AG10803 (cell line): ENCODE data around the gene TNP1.

Experiments used
- DNase-seq: peaks from one replicate; pipeline ENCODE4 v3.0.0; 2010; ENCODE audit warnings: low read depth
- H3K4me3 ChIP-seq: 2 replicates; pipeline ENCODE4 v1.5.1; 2011; ENCODE audit warnings: mild to moderate bottlenecking, low read length, control low read depth
- TF ChIP-seq, protein P1 (sequence below): conservative IDR thresholded peaks from 2 replicates; pipeline ENCODE4 v1.5.1; 2011; ENCODE audit warnings: mild to moderate bottlenecking, low read length, control low read depth, inconsistent platforms

Gene TNP1

DNA sequence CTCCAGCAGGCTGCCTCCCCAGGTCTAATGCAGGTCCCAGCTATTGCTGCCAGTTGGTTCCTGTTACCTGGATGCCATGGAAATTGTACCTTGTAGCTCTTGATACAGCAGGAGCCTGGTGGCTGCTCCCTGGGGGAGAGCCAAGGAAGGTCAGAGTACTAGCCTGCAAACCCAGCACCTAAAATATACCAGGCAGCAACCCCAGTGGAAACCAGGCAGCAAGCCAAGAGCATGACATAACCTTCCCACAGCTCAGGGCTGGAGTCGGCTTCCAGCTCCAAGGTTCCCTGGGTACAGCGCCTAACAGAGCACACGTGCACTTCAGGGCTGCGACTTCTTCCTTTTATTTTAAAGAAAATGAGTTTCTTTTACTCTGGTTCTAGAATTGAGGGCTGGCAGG is 30.3 kb downstream of the TNP1 start:
- TF ChIP-seq, protein P1, sequence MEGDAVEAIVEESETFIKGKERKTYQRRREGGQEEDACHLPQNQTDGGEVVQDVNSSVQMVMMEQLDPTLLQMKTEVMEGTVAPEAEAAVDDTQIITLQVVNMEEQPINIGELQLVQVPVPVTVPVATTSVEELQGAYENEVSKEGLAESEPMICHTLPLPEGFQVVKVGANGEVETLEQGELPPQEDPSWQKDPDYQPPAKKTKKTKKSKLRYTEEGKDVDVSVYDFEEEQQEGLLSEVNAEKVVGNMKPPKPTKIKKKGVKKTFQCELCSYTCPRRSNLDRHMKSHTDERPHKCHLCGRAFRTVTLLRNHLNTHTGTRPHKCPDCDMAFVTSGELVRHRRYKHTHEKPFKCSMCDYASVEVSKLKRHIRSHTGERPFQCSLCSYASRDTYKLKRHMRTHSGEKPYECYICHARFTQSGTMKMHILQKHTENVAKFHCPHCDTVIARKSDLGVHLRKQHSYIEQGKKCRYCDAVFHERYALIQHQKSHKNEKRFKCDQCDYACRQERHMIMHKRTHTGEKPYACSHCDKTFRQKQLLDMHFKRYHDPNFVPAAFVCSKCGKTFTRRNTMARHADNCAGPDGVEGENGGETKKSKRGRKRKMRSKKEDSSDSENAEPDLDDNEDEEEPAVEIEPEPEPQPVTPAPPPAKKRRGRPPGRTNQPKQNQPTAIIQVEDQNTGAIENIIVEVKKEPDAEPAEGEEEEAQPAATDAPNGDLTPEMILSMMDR: no peak
- peak; percentile 53 for DNase-seq
- H3K4me3 ChIP-seq: no peak overlapping the region

DNA sequence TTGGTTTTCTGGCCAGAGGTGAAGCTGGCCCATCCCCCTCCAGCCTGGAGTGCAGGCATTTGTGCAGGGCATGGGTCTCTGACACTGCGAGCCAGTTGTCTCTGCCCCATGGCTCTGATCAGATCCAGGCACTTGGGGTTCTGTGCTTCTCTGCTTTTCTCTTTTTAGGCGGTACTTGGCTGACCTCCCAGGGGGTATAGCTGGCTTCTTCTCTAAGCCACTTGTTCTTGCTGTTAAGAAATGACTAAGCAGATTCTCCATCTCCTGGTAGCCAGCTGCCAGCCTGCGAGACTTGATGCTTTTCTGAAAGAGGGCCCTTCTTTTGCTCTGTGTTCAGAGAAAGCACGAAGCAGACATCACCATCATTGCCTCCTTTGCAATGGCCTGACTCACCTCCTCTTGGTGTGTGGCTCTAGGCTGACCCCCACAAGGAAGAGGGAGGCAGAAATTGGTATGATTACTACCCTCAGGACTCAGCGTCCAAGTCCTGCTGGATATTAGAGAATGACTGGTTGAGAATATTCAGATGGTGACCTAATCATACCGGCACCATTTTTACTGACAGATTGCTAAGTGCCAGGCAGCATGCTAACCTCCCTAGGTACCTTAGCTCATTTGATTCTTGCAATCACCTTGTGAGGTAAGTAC is 32.7 kb downstream of the TNP1 start:
- DNase-seq: peak; percentile 10
- no peak overlapping the region for H3K4me3 ChIP-seq
- TF ChIP-seq, protein P1: no peak

DNA sequence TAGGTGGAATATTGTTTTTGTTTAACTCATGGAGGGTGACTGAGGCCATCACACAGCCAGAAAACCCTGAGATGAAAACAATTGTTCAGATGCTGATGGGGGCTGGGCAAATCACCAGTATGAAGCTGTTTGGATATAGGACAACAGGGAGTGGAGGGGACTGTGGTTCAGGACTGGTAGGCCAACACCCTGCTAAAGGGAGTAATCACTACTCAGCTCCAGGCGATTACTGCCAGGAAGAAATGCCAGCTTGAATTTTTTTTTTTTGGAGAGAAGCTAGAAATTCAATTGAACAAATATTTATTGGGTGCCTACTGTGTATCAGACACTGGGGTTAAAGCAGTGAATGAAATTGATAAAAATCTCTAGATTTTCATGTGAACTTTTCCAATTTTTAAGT is 37.4 kb downstream of the TNP1 start:
- TF ChIP-seq, protein P1: no peak
- H3K4me3 ChIP-seq: no peak overlapping the region
- DNase-seq: no peak

DNA sequence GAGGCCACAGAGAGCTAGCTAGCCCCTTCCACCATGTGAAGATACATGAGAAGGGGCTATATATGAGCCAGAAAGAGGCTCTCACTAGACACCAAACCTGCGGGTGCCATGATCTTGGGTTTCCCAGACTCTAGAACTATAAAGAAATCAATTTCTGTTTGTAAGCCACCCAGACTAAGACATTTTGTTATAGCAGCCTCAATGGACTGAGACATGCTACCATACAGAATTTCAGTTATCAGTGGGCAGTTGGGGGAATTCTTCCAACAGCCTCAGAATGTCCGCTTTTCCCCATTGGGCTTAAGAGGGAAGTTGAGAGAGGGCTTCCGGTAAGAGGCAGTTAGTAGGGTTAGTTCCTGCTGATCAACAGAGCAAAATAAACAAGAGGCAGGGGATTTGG is 39.2 kb downstream of the TNP1 start:
- TF ChIP-seq, protein P1: no peak
- H3K4me3 ChIP-seq: no peak overlapping the region
- DNase-seq: no peak

DNA sequence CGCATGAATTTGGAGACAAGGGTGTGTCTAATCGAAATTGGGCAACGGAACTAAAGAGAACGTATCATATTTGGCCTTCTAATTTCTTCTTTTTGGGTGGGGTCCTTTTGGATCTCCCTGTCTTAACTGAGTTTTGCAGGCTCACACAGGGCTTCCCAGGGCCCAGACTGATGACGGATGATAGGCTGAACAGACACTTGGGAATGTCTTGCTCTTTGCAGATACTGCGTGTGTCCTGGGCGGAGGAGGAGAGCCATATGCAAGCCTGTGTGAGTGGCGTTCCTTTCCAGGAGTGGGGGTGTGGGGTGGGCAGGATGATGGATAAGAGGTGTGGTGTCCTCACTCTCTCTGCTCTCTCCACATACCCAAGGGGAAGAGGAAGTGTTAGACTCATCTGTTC is 40.1 kb downstream of the TNP1 start:
- no peak overlapping the region for H3K4me3 ChIP-seq
- TF ChIP-seq, protein P1: no peak
- no peak for DNase-seq

DNA sequence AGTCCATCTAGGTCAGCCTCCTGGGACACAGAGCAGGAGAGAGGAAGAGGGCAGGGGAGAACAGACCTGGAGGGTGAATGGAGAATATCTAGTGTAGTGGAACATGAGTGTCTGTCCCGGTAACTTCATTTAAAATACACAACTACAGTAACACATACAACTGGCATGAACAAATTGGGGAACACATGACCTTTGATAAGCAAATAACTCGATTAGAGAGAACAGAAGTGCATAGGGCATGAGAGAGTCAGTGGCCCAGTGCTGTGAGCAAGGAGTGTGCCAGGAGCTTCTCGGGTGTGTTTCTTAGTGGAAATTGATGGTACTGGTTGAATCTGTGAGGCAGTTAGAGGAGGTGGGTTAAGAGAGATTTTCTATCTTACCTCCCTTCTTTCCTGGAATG is 40.8 kb downstream of the TNP1 start:
- TF ChIP-seq, protein P1: no peak
- no peak overlapping the region for H3K4me3 ChIP-seq
- no peak for DNase-seq

DNA sequence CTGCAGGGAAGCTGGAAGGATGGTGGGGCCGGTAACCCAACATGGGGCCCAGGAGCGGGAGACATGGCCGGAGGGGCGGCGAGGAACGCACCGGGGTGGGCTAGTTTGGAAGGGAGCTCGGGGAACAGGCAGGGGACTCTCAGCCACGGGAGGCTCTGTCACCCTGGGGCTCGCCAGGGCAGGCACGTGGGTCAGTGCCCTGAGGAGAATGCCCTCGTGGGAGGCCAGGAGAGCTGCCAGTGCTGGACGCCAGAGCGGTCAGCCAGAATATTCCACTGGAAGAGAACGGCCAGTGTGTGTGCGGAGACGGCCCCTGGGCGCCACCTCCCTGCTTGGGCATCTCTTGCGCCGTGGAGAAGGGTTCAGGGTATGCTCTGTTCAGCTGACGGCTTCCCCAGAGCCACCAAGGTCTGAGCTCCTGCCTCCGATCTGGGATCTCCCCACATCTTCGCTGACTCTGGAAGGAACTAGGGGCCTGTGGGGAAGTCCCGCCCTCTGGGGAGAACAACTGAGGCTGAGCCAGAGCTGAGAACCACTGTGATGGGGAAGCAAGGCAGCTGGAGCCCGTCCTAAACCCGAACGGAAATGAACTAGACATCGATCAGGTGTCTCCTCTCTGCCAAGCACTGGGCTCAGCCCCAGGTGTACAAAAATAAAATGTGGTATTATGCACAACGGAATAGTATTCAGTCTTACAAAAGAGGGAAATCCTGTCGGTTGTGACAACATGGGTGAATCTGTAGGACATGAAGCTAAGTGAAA is 49.3 kb downstream of the TNP1 start:
- TF ChIP-seq, protein P1: no peak
- no peak for DNase-seq
- no peak overlapping the region for H3K4me3 ChIP-seq
